MM.1S (cell line): Measurements from ENCODE around the gene CENPQ.

Source experiments
- DNase-seq: peaks from one replicate; pipeline ENCODE4 v3.0.0-alpha.2; 2015
- H2AFZ ChIP-seq: fragments of 300-600 bp; sonication (generic); 2 replicates; pipeline ENCODE4 v1.6.0; 2016; ENCODE audit warnings: antibody characterized with exemption, low read length
- H3F3A ChIP-seq: fragments of 300-600 bp; sonication (generic); 2 replicates; pipeline ENCODE4 v1.6.1; 2016; ENCODE audit warnings: mild to moderate bottlenecking, antibody characterized with exemption, low read length, moderate library complexity, mixed read lengths; ENCODE audit not compliant: insufficient read depth
- H3K27ac ChIP-seq: fragments of 300-600 bp; sonication (generic); 2 replicates; pipeline ENCODE4 v1.5.1; 2016; ENCODE audit warnings: mild to moderate bottlenecking, low read length
- H3K27me3 ChIP-seq: fragments of 300-600 bp; sonication (generic); replicated peaks from 2 replicates; pipeline ENCODE4 v1.6.0; 2016; ENCODE audit warnings: low read length; ENCODE audit not compliant: insufficient read depth
- H3K36me3 ChIP-seq: fragments of 300-600 bp; sonication (generic); replicated peaks from 2 replicates; pipeline ENCODE4 v1.6.1; 2016; ENCODE audit warnings: mild to moderate bottlenecking, low read length, mixed read lengths; ENCODE audit not compliant: insufficient read depth
- H3K4me1 ChIP-seq: fragments of 300-600 bp; sonication (generic); 2 replicates; pipeline ENCODE4 v1.6.1; 2016; ENCODE audit warnings: low read length, mixed read lengths
- H3K4me2 ChIP-seq: fragments of 300-600 bp; sonication (generic); 2 replicates; pipeline ENCODE4 v1.6.0; 2016; ENCODE audit warnings: low read depth, low read length
- H3K4me3 ChIP-seq: fragments of 300-600 bp; sonication (generic); 2 replicates; pipeline ENCODE4 v1.5.1; 2016; ENCODE audit warnings: low read length, mixed read lengths
- H3K79me2 ChIP-seq: fragments of 300-600 bp; sonication (generic); 2 replicates; pipeline ENCODE4 v1.6.1; 2016; ENCODE audit warnings: mixed run types, low read length, mixed read lengths
- H3K9ac ChIP-seq: fragments of 300-600 bp; sonication (generic); 2 replicates; pipeline ENCODE4 v1.6.1; 2016; ENCODE audit warnings: low read length, mixed read lengths
- H3K9me2 ChIP-seq: fragments of 300-600 bp; sonication (generic); replicated peaks from 2 replicates; pipeline ENCODE4 v1.6.1; 2016; ENCODE audit warnings: mild to moderate bottlenecking, low read length, mixed read lengths; ENCODE audit not compliant: insufficient read depth
- H3K9me3 ChIP-seq: fragments of 300-600 bp; sonication (generic); replicated peaks from 2 replicates; pipeline ENCODE4 v1.6.1; 2016; ENCODE audit warnings: mild to moderate bottlenecking, low read length, mixed read lengths; ENCODE audit not compliant: insufficient read depth
- H4K20me1 ChIP-seq: fragments of 300-600 bp; sonication (generic); 2 replicates; pipeline ENCODE4 v1.6.1; 2016; ENCODE audit warnings: mild to moderate bottlenecking, low read length, moderate library complexity, mixed read lengths; ENCODE audit not compliant: insufficient read depth
- CTCF ChIP-seq: fragments of 300-600 bp; sonication (generic); IDR thresholded peaks from 2 replicates; pipeline ENCODE4 v1.5.1; 2016; ENCODE audit warnings: antibody characterized with exemption, low read length, mixed read lengths
- EZH2 ChIP-seq: fragments of 300-600 bp; sonication (generic); optimal IDR thresholded peaks from 2 replicates; pipeline ENCODE3; 2017; ENCODE audit warnings: low read depth, mild to moderate bottlenecking, antibody characterized with exemption, low read length, mixed read lengths
- EZH2phosphoT487 ChIP-seq: fragments of 300-600 bp; sonication (generic); IDR thresholded peaks from 2 replicates; pipeline ENCODE4 v1.6.1; 2018; ENCODE audit warnings: antibody characterized with exemption, low read length

The CENPQ gene

GRCh38 chr6:49522710-49523593 is 59.8 kb downstream of the CENPQ start:
- no peak for DNase-seq
- Histone ChIP-seq H3K4me2 (no peak overlapping the region), H4K20me1 (no peaks in the 10 kb centered on the region), H3K4me1 (no peaks in the 10 kb centered on the region), H3K27me3 (no peaks in the 10 kb centered on the region), H3K36me3 (no peaks in the 10 kb centered on the region), H3K79me2 (no peaks in the 10 kb centered on the region), H3F3A (no peaks in the 10 kb centered on the region), H3K9ac (no peak overlapping the region), H3K9me3 (no peaks in the 10 kb centered on the region), H3K27ac (no peak overlapping the region), H3K9me2 (no peaks in the 10 kb centered on the region), H2AFZ (no peak overlapping the region), H3K4me3 (no peak overlapping the region)
- TF ChIP-seq CTCF, result no peak
- no peak for TF ChIP-seq EZH2phosphoT487
- TF ChIP-seq EZH2, result no peak

- Histone ChIP-seq H4K20me1 (no peaks in the 10 kb centered on the region), H2AFZ (no peak overlapping the region), H3K9me2 (no peaks in the 10 kb centered on the region), H3K4me1 (no peaks in the 10 kb centered on the region), H3K9me3 (no peaks in the 10 kb centered on the region), H3K27me3 (no peaks in the 10 kb centered on the region), H3K4me3 (no peak overlapping the region), H3K4me2 (no peak overlapping the region), H3K79me2 (no peaks in the 10 kb centered on the region), H3F3A (no peaks in the 10 kb centered on the region), H3K27ac (no peak overlapping the region), H3K9ac (no peak overlapping the region), H3K36me3 (no peaks in the 10 kb centered on the region)
- TF ChIP-seq EZH2 (no peak), CTCF (no peak), EZH2phosphoT487 (no peak)
- DNase-seq, result no peak
These were observed 60.7 kb downstream of the CENPQ start for GRCh38 chr6:49523901-49524300.

- Histone ChIP-seq H3K27me3 (no peaks in the 10 kb centered on the region), H3F3A (no peaks in the 10 kb centered on the region), H3K4me3 (no peak overlapping the region), H3K9me2 (no peaks in the 10 kb centered on the region), H2AFZ (no peak overlapping the region), H3K27ac (no peak overlapping the region), H3K9me3 (no peaks in the 10 kb centered on the region), H4K20me1 (no peaks in the 10 kb centered on the region), H3K79me2 (no peaks in the 10 kb centered on the region), H3K4me2 (no peak overlapping the region), H3K9ac (no peak overlapping the region), H3K4me1 (no peaks in the 10 kb centered on the region), H3K36me3 (no peaks in the 10 kb centered on the region)
- no peak for TF ChIP-seq EZH2
- DNase-seq, result no peak
These were observed 61.4 kb downstream of the CENPQ start for GRCh38 chr6:49524541-49524940.

GRCh38 chr6:49526598-49526997 is 63.4 kb downstream of the CENPQ start:
- no peak overlapping the region for H3K9ac ChIP-seq
- H2AFZ ChIP-seq, result no peak overlapping the region
- H3K9me3 ChIP-seq, result no peaks in the 10 kb centered on the region
- no peak overlapping the region for H3K27ac ChIP-seq
- H3K36me3 ChIP-seq, result no peaks in the 10 kb centered on the region
- no peak for DNase-seq
- H3K27me3 ChIP-seq, result no peaks in the 10 kb centered on the region
- H3K4me2 ChIP-seq, result no peak overlapping the region
- H3K4me3 ChIP-seq, result no peak overlapping the region
- no peaks in the 10 kb centered on the region for H3K79me2 ChIP-seq
- H3K9me2 ChIP-seq, result no peaks in the 10 kb centered on the region
- TF ChIP-seq CTCF (no peak), EZH2phosphoT487 (no peak), EZH2 (no peak)
- H3K4me1 ChIP-seq, result no peaks in the 10 kb centered on the region
- no peaks in the 10 kb centered on the region for H3F3A ChIP-seq
- no peaks in the 10 kb centered on the region for H4K20me1 ChIP-seq
